HG03432 (cell line): ENCODE results near the gene SLC38A6.

Source experiments
- ATAC-seq: cut with Tn5 transposase; IDR thresholded peaks from one replicate; pipeline ENCODE4 v1.9.1; 2021; ENCODE audit warnings: mild to moderate bottlenecking, moderate library complexity; ENCODE audit not compliant: unreplicated experiment

SLC38A6 gene

GRCh38 chr14:60975551-60975950, 5.5 kb upstream of the SLC38A6 start:
- no peak for ATAC-seq

GRCh38 chr14:60977847-60978246, 3.2 kb upstream of the SLC38A6 start:
- ATAC-seq, result no peak

DNA sequence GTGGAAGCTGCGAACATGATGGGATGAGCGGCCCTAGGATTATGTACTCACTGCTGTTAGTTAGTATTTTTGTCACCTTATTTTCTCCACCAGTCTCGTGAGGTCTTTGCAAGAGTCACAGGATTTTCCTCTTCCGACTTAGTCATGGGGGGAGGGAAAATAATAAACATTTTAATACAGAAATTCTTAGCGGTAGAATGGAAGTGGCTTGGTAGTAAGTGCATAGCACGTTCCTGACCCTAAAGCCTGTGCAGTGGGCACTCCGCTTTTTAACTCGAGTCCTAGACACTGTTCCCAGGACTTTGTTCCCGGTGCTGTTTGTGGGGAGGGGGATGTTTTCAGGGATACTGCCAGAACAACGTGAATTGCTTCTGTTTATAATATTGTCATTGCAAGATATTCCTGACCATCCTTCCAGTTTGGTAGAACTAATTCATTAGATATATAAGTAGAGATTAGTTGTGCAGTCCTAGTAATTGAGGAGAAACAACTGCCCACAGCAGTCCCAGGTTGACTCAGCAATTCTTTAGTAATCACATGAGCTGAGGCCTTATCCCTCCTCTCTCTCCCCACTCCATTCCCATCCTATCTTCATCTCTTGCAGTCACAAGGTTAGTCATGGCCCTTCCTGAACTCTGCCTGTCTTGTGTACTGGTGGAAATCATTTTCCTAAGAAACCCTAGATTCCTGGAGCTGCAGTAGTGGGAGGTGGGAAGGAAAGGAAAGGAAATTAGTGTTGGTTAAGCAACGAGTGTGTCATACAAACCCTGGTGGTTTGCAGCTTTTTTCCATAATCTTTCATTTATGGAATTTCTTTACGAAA, 799 bp downstream of the SLC38A6 start:
- no peak for ATAC-seq

- ATAC-seq, result no peak
These were observed 3.2 kb downstream of the SLC38A6 start for GRCh38 chr14:60984196-60984595.

DNA sequence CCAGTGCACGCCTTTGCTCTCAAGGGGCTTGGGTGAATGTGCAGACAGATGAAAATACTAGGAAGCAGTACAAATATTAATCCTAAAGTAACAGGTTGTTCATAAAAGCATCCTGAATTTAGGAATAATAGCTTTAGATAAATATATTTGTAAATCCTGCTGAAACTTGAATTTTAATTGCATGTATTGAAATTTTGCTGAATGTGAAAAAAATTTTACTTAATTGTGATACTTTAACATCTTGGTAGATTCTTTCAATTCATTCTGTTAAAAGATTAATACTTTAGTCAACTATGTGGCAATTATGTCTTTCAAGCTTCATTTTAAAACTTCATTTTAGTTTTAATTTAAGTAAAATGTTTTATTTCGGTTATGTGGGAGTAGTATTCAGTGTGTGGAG, 5.5 kb downstream of the SLC38A6 start:
- no peak for ATAC-seq

GRCh38 chr14:60989599-60989998, 8.6 kb downstream of the SLC38A6 start:
- ATAC-seq, result no peak

- ATAC-seq, result no peak
These were observed 17.6 kb downstream of the SLC38A6 start for GRCh38 chr14:60998617-60999016.

- no peak for ATAC-seq
These were observed 18.5 kb downstream of the SLC38A6 start for GRCh38 chr14:60999536-60999935.

- no peak for ATAC-seq
These were observed 22.5 kb downstream of the SLC38A6 start for GRCh38 chr14:61003571-61003970.

GRCh38 chr14:61019537-61019936, 38.5 kb downstream of the SLC38A6 start:
- ATAC-seq, result no peak

DNA sequence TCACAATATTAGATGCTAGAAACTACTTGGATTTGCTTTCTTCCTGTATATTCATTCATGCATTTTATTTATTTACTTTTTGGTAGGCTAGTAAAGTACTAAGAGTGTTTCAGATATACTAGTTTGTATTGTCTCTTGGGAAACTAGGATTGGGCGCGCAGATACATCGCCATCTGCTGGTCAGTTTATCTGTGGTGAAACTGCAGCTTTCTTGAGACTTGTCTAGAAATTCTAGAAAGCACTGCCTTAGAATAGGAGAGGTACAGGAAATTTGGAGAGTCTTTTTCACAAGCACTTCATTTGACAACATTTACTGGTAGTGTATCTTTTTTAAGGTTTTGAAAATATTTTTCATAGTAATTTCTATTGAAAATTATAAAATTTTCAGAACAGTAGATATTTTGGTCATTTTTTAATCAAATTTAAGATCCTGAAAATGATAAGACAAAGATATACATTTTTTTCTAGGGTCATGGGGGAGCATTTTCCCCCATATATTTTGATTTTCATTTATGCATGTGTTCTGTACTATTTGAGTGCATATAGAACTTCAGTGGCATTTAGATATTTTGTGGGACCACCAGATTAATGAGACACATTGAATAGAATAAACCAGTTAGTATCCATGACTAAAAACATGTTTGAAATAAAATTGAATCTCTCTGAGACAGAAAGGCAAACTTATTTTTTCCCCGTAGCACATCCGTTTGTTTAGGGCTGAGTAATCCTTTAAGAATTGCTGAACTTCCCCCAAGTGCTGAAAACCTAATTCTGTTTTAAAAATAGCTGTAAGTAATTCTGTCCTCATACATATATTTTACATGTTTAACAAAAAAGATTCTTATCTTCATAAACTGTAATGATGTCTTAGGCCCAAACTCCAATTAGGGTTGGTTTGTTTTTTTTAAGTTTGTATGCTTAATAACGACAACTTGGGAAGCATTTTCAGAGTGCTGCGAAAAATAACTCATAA, 44.5 kb downstream of the SLC38A6 start:
- peak; percentile 56 for ATAC-seq

- ATAC-seq, result no peak
These were observed 45.5 kb downstream of the SLC38A6 start for GRCh38 chr14:61026526-61026925.

DNA sequence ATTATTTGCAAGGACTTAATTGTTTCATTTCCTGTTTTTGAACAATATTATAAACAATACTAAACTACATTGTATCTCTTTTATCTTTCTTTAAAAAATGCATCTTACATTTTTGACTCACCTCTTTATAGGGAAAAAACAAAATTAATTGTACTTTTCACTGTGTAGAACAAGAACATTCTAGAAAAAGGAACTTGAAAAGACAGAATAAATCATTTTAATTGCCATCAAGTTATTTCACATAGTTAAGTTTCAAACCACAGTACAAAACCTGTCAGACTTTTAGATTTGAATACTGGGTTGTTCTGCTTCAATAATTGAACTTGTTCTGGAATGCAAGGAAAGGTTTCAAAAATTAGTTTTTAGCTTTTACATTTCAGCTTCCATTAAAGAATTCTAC, 50.0 kb downstream of the SLC38A6 start:
- ATAC-seq, result no peak

GRCh38 chr14:61033054-61033453, 52.0 kb downstream of the SLC38A6 start:
- ATAC-seq, result no peak

DNA sequence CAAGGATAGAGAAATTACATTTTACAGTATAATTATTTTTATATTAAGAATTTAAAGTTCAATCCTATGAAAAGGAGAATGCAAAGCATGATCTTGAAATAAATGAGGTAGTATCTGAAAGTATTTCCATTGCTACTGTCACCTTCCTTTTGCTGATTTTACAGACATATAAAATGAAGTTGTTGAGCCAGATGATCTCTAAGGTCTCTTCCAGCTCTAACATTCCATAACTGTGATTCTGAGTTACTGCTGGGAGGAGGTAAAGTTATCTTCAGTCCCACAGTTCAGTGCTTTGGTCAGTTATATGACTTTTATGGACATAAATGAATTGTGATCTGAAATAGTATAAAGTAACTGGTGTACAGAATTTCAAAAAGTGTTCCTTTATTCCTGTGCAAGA, 52.8 kb downstream of the SLC38A6 start:
- ATAC-seq, result no peak

GRCh38 chr14:61034416-61035120, 53.5 kb downstream of the SLC38A6 start:
- peak; percentile 90 for ATAC-seq

DNA sequence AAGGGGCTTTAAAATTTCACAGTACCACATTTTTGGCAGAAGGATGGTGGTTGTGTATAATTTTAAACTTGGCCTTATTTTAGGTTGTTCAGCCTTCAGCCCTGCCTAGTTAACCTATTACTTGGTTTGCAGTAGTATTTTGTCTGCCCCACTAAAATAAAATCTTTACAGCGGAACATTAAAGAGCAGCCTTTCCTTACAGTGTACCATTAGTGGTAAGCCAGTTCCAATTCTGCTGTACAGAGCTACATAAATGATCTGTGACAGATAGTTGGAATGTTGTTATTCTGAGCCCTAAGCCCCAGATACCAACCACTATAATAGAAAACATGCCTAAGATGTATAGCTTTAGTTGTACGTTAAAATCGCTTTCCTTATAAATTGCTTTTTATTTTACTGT, 56.2 kb downstream of the SLC38A6 start:
- no peak for ATAC-seq

DNA sequence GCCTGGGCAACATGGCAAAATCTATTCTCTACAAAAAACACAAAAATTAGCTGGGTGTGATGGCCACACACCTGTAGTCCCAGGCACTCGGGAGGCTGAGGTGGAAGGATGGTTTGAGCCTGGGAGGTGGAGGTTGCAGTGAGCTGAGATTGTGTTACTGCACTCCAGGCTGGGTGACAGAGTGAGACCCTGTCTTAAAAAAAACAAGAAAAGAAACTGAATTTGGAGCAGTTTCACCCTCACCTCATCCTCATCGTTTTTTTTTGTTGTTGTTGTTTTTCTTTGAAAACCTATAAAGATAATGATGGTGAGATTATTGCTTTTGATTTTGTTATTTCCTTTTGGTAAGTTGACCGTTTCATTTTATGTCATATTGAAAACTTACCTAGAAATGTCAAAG, 60.7 kb downstream of the SLC38A6 start:
- ATAC-seq, result no peak

DNA sequence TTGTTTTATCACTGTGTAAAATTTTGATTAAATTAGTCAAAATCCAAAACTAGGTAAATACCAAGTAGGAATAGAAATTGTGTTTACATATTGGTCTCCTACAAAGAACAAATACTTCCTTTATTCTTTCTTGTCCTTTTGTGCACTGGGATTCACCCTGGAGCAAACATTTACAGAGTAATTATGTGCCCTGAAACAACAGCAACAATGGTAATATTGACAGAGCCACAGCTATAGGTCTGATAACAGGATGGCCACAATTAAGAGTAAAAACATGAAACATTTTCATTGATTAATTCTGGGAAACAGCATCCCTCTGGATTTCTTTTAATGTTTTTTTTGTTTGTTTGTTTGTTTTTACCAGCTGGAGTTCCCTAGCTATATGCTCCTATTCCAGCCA, 61.2 kb downstream of the SLC38A6 start:
- no peak for ATAC-seq

- no peak for ATAC-seq
These were observed 62.5 kb downstream of the SLC38A6 start for GRCh38 chr14:61043506-61043905.

GRCh38 chr14:61047021-61047420, 66.0 kb downstream of the SLC38A6 start:
- ATAC-seq, result no peak
